PFSK-1 (cell line): ENCODE results near the gene CBX3.

ENCODE experiments used
- FOXP2 ChIP-seq: optimal IDR thresholded peaks from 2 replicates; pipeline ENCODE3; 2011; ENCODE audit warnings: borderline replicate concordance, control low read depth, inconsistent platforms; ENCODE audit not compliant: insufficient read depth; ENCODE audit errors: extremely low read length, extremely low read depth
- POLR2AphosphoS5 ChIP-seq: IDR thresholded peaks from 2 replicates; pipeline ENCODE4 v1.6.1; 2012; ENCODE audit warnings: low read depth, mild to moderate bottlenecking, control low read depth, low read length, moderate library complexity
- REST ChIP-seq, 2 experiments: IDR thresholded peaks; 2 replicates each; pipeline versions ENCODE4 v1.6.1 to v1.8.0; 2011 to 2012; ENCODE audit warnings: low read depth in 2 of 2, low read length in 2 of 2, control low read depth in 1 of 2, inconsistent platforms in 1 of 2, mild to moderate bottlenecking in 1 of 2, moderate library complexity in 1 of 2; ENCODE audit not compliant: insufficient read depth in 1 of 2

- TF ChIP-seq REST (IDR thresholded peaks at IDR 0.05; ENCODE audit: insufficient read depth in 1 of 2, low read depth in 2 of 2, low read length in 2 of 2), result no peak
- no peak for TF ChIP-seq POLR2AphosphoS5
- TF ChIP-seq FOXP2, result no peak
Observed at GRCh38 chr7:26172048-26172447, 29.5 kb upstream of the CBX3 start.
